Measurements from ENCODE around the gene NRG3. TPM values are rescaled to one million over a fixed set of nuclear protein-coding genes. Genes with fewer than 3 reads are reported as not detected.
A peak's percentile ranks its signal among the peaks of the same experiment; 100 is the strongest.

NRG3 gene
- total RNA-seq, 2 experiments from 2014 or later: not detected

DNA sequence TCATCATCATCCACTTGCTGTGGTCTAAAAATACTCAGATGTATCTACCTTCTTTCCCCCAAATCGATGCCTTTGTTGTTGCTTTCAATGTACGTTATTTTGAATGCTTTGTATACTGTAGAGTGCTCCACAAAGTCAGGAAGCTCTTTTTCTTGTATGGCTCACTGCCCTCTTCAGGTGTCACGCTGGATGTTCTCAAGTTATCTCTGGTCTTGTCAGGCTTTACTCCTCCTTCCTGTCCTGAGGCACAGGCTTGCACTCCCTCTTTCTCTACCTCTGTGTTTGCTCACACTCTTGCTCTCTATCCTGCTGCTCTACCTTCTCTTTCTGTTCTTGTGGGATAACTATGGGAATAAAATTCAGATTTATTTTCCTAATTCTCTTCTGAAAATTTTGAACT, 381.3 kb downstream of the NRG3 start:
- ChIA-PET CTCF (ENCODE audit: unreplicated experiment) (no interaction called here), POLR2A (interaction anchor here (0.7 kb wide), 1 partner anchor 94 kb away, joined by 4 read pairs; no protein-coding TSS in a partner anchor)
- BruUV-seq (replicated peaks): no TSS peak
- no peak for TF ChIP-seq EZH2phosphoT487 (IDR thresholded peaks at IDR 0.05; ENCODE audit: borderline replicate concordance, low read depth, low read length)
- TF ChIP-seq, protein P1, sequence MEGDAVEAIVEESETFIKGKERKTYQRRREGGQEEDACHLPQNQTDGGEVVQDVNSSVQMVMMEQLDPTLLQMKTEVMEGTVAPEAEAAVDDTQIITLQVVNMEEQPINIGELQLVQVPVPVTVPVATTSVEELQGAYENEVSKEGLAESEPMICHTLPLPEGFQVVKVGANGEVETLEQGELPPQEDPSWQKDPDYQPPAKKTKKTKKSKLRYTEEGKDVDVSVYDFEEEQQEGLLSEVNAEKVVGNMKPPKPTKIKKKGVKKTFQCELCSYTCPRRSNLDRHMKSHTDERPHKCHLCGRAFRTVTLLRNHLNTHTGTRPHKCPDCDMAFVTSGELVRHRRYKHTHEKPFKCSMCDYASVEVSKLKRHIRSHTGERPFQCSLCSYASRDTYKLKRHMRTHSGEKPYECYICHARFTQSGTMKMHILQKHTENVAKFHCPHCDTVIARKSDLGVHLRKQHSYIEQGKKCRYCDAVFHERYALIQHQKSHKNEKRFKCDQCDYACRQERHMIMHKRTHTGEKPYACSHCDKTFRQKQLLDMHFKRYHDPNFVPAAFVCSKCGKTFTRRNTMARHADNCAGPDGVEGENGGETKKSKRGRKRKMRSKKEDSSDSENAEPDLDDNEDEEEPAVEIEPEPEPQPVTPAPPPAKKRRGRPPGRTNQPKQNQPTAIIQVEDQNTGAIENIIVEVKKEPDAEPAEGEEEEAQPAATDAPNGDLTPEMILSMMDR (conservative IDR thresholded peaks at IDR 0.05; ENCODE audit: low read length): peak; percentile 31
- Histone ChIP-seq H3K36me3 (ENCODE audit: insufficient read depth, low read length) (no peaks in the 10 kb centered on the region), H3K27ac (ENCODE audit: low read depth, low read length, poor library complexity, severe bottlenecking) (no peak overlapping the region), H2AFZ (ENCODE audit: low read length) (peak overlapping the region; percentile 7; the same call in 1 of the 2 replicates), H3K9me3 (ENCODE audit: low read length) (no peaks in the 10 kb centered on the region), H4K20me1 (ENCODE audit: insufficient read depth, low read length) (no peaks in the 10 kb centered on the region), H3K4me2 (ENCODE audit: low read length) (0 out of 2 replicates have a peak overlapping the region, but pooled peaks have one; percentile 15), H3K4me1 (ENCODE audit: insufficient read depth, low read length, poor library complexity, severe bottlenecking) (peaks cover 6% of the 10 kb centered on the region), H3K79me2 (ENCODE audit: insufficient read depth, low read depth, low read length) (no peaks in the 10 kb centered on the region), H3K9me2 (ENCODE audit: insufficient read depth, low read length) (no peaks in the 10 kb centered on the region; the same call in 1 of the 2 replicates), H3K4me3 (ENCODE audit: low read depth, low read length, poor library complexity, severe bottlenecking) (no peak overlapping the region)
- intact Hi-C loops (cut with micrococcal nuclease; ENCODE audit: unreplicated experiment): no loop called here
- DNase-seq (ENCODE audit: low spot score): peak; percentile 38

DNA sequence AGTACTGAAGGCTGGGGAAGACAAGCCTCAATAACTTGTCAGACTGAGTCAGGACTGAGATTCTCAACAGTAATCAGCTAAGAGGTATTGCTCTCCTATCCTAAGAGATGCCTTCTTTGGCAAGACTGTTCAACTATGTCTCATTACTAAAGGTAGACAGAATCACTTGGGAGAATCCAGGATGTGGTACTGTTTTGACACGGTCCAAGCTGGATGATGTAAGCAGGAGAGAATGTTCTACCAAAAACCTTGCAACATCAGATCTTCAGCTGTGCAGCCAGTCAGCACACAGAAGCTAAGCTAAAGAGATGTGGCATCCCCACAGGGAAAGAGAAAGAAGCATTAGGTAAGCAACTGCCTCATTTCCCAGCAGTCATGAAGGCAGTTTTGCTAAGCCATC, 391.4 kb downstream of the NRG3 start:
- Histone ChIP-seq H3K79me2 (ENCODE audit: insufficient read depth, low read depth, low read length) (no peaks in the 10 kb centered on the region), H3K27ac (ENCODE audit: low read depth, low read length, poor library complexity, severe bottlenecking) (no peak overlapping the region), H3K9me3 (ENCODE audit: low read length) (no peaks in the 10 kb centered on the region), H3K4me1 (ENCODE audit: insufficient read depth, low read length, poor library complexity, severe bottlenecking) (peaks cover 20% of the 10 kb centered on the region), H4K20me1 (ENCODE audit: insufficient read depth, low read length) (no peaks in the 10 kb centered on the region), H3K9me2 (ENCODE audit: insufficient read depth, low read length) (no peaks in the 10 kb centered on the region), H3K4me2 (ENCODE audit: low read length) (no peak overlapping the region), H3K36me3 (ENCODE audit: insufficient read depth, low read length) (no peaks in the 10 kb centered on the region), H3K4me3 (ENCODE audit: low read depth, low read length, poor library complexity, severe bottlenecking) (no peak overlapping the region), H2AFZ (ENCODE audit: low read length) (no peak overlapping the region)
- TF ChIP-seq EZH2phosphoT487 (IDR thresholded peaks at IDR 0.05; ENCODE audit: borderline replicate concordance, low read depth, low read length): no peak
- TF ChIP-seq, protein P1 (conservative IDR thresholded peaks at IDR 0.05; ENCODE audit: low read length): no peak
- POLR2A ChIA-PET: interaction anchor here (1.1 kb wide), 1 partner anchor 16 kb away, joined by 3 read pairs; no protein-coding TSS in a partner anchor
- no peak for DNase-seq (ENCODE audit: low spot score)
- CTCF ChIA-PET (ENCODE audit: unreplicated experiment): no interaction called here
- intact Hi-C loops (cut with micrococcal nuclease; ENCODE audit: unreplicated experiment): no loop called here
- no TSS peak for BruUV-seq (replicated peaks)

DNA sequence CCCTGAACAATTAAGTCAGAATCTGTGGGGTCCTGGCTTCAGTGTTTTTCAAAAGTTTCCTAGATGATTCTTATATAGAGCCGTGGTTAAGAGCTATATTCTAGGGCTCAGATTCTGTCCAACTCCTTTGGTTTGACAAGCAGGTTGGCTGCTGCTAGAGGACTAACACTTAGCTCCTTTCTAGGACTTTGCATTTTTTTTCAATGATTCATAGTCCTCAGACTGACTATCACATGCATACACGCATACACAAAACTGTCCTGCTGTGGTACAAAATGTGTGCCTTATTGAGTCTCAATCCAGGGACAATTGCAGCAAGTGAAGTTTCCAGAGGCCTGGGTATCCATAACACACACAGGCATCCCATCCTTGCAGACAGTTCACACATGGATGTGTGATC, 392.0 kb downstream of the NRG3 start:
- intact Hi-C loops (cut with micrococcal nuclease; ENCODE audit: unreplicated experiment): no loop called here
- Histone ChIP-seq H3K4me2 (ENCODE audit: low read length) (peak overlapping the region; percentile 40; the same call in 1 of the 2 replicates), H3K9me2 (ENCODE audit: insufficient read depth, low read length) (no peaks in the 10 kb centered on the region), H3K9me3 (ENCODE audit: low read length) (no peaks in the 10 kb centered on the region), H3K27ac (ENCODE audit: low read depth, low read length, poor library complexity, severe bottlenecking) (no peak overlapping the region), H3K36me3 (ENCODE audit: insufficient read depth, low read length) (no peaks in the 10 kb centered on the region), H3K4me3 (ENCODE audit: low read depth, low read length, poor library complexity, severe bottlenecking) (no peak overlapping the region), H4K20me1 (ENCODE audit: insufficient read depth, low read length) (no peaks in the 10 kb centered on the region), H2AFZ (ENCODE audit: low read length) (no peak overlapping the region), H3K4me1 (ENCODE audit: insufficient read depth, low read length, poor library complexity, severe bottlenecking) (peaks cover 20% of the 10 kb centered on the region), H3K79me2 (ENCODE audit: insufficient read depth, low read depth, low read length) (no peaks in the 10 kb centered on the region)
- ChIA-PET POLR2A (interaction anchor here (1.1 kb wide), 1 partner anchor 15 kb away, joined by 3 read pairs; no protein-coding TSS in a partner anchor), CTCF (ENCODE audit: unreplicated experiment) (no interaction called here)
- TF ChIP-seq, protein P1 (conservative IDR thresholded peaks at IDR 0.05; ENCODE audit: low read length): no peak
- no peak for TF ChIP-seq EZH2phosphoT487 (IDR thresholded peaks at IDR 0.05; ENCODE audit: borderline replicate concordance, low read depth, low read length)
- DNase-seq (ENCODE audit: low spot score): no peak
- BruUV-seq (replicated peaks): no TSS peak
